Glomerular visceral epithelial cell (primary cell): ENCODE data around the gene GFPT2.
A peak's percentile ranks its signal among the peaks of the same experiment; 100 is the strongest.
"Not testable (repeated sequence)": the region's sequence is repeated elsewhere in the genome, so short reads cannot be mapped to it uniquely, and the experiment has no call there.

Experiments used
- DNase-seq: peaks from one replicate; pipeline ENCODE4 v3.0.0-alpha.2; 2016; ENCODE audit errors: extremely low spot score

The GFPT2 gene

DNA sequence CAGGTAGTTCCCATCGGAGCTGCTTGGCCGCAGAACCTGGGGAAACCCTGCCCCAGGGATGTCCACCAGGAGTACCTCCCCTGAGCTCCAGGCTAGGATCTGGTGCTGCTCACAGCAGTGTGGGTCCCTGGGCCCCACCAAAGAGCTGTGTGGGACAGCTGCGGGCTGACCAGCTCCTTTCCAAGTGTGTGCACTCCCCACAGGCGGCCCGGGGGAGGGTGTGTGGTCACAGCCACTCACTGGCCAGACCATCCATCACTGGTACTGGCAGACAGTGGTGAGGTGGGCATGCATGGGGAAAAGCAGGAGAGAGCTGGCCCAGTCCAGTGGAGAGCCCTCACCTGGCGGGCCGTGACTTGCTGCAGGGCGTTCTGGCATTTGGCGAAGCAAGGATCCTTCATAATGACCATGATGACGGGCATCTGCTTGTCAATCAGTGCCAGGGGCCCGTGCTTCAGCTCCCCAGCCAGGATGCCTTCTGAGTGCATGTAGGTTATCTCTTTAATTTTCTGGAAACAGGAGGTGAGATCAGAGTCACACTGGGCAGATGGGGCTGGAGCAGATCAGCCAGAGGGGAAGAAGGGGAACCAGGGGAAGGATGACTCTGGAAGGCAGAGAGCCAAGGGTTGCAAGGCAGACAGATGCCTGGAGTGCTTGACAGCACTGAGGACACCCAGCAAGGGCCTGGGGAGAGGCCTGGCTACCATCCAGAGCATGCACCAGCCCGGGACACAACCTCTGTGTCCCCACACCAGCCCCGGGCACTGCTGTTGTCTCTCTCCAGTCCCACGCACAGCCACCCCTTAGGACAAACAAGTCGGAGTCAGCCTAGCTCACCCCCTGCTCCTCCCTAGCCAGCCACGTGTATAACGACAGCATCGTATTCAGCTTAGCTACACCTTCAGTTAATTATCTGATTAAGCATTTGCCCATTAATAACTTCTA is 48.4 kb downstream of the GFPT2 start:
- no peak for DNase-seq

DNA sequence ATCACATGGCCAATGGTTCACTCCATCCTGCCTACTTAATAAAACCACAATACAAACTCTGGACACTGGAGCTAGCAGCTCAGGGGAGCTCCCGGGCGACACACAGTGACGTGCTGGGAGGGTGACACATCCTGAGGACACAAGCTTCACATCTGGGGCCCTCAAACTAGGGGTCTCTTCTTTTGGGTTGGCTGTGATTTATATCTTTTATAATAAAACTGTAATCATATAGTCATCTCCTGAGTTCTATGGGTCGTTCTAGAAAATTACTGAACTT is 49.2 kb downstream of the GFPT2 start:
- DNase-seq = no peak

DNA sequence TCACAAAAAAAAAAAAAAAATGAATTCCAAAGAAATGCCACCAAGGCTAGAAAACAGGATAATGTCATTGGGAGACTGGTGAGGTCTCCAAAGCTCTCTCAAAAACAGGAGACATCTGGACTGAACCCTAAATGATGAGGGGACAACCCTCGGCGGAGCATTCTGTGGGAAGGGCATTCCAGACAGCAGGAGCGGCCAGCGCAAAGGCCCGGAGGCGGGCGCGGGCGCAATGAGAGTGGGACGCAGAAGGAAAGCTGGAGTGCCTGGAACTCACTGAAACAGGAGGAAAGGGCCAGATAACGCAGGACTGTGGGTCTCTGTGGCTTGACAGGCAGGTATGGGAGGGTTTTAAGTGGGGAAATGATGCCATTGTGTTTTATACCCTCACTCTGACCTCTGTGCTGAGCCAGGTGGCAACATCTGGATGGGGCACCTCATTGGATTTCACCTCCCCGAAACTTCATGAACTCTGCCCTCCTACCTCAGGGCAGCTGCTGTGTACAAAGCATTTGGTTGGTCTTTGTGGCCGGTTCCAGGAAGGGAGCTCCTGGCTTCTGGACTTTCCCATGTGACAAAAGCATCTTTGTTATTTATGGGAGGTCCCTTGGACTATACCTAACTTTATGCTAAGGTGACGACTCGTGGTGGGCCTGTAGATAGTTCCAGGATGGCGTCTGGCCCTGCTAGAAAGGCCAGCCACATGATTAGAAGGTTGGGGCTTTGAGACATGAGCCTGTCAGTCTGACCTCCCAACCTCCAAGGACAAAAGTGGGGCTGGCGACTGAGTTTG is 49.7 kb downstream of the GFPT2 start:
- no peak for DNase-seq

DNA sequence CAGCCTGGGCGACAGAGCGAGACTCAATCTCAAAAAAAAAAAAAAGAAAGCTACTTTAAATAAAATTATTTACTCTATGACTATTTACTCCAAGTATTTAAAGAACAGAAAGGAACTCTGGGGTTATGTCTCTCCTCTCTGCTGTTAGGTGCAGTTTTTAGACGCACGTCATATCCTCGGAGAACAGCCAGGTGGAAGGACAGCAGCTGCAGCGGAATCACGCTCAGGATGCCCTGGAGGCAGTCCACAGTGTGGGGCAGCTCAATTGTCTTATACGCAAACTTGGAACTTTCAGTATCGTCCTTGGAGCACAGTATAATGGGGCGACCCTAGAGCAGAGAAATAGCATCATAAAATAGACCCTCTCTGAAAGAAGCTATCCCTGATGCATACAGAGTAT is 50.9 kb downstream of the GFPT2 start:
- no peak for DNase-seq

DNA sequence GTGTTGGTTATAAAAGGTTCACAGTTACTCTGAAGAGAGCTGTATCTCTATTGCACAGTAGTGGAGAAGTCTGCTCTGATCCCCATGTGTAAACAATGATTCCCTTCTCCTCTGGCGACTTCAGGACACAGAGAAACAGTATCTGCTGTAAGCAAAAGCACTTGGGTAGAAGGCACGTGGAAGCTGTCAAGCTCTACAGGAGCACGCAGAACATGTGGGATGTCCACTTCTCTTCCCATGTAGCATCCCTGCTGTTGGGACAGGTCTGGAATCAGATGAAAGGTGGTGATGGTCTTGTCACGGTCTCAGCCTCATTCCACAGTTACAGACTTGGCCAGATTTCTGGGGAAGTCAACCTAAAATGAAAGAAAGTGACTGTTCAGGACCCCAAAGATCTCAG is 51.9 kb downstream of the GFPT2 start:
- no peak for DNase-seq

DNA sequence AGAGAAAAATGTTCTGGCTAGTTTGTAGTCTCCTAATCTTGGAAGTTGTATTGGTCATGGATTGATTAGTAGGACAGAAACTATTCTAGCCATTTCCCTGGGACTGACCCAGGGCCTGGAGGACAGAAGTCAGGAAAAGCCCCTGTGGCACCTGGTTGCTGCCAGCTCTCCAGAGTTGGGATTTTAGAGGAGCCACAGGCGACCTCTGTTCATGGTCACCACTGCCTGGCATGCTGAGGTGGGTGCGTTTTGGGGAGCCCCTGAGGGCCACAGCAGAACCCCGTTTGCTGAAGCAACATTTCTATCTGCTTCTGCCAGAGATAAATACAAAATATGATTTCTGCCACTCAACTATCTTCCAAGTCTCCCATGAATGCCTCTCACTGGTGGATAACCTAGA is 53.6 kb downstream of the GFPT2 start:
- DNase-seq = no peak

DNA sequence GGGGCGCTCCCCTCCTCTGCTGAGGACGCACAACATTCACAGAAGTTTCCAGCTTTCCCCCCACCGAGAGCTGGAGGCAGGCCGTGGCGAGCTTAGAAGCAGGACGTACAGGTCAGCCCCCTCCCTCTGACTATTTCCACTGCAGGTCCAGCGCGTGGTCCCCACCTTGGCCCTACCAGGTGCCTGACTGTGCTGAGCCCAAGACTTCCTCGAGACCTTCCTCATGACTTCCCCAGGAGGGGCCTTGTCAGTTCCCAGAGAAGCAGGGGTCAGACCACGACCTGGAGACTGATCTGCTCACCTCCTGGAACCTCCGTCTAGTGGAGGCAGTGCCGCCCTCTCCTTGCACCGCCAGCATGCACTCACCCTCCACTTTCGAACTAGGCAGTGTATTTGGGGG is 54.1 kb downstream of the GFPT2 start:
- DNase-seq = not testable (repeated sequence)

DNA sequence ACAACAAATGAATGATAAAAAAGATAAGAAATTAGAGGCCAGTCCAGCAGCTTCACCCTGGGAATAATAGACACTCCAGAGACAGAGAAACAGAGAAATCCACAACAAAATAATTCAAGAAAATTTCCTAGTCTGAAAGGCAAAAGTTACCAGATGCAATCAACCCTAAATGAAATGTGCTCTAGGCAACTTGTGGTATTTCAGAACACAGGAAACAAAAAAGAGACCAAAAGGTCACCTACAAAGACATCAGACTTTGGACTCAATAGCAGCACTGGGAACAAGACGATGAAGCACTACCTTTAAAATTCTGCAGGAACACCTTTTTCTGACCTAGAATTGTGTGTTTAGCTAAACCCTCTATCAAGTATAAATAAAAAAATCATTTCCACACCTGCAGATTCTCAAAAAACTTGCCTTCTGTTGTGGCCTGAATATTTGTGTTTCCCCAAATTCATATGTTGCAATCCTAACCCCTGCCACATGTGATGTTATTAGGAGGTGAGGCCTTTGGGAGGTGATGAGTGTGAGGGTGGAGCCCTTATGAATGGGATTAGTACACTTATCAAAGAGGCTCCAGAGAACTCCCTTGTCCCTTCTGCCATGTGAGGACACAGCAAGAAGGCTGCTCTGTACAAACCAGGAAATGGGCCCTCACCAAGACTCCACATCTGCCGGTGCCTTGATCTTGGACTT is 55.4 kb downstream of the GFPT2 start:
- DNase-seq = no peak

DNA sequence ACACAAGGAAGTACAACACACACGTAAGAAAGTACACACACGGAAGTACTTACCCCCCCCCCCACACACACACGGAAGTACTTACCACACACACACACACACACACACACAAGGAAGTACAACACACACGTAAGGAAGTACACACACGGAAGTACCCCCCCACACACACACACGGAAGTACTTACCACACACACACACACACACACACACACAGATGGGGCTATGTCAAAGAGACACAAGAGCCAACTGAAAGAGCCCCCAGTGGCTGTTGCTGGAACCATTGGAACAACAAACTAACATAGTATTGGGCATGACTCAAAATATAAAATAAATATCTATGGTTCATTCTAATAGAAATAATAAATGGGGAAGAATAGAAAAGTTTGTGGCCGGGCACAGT is 56.4 kb downstream of the GFPT2 start:
- DNase-seq = no peak

DNA sequence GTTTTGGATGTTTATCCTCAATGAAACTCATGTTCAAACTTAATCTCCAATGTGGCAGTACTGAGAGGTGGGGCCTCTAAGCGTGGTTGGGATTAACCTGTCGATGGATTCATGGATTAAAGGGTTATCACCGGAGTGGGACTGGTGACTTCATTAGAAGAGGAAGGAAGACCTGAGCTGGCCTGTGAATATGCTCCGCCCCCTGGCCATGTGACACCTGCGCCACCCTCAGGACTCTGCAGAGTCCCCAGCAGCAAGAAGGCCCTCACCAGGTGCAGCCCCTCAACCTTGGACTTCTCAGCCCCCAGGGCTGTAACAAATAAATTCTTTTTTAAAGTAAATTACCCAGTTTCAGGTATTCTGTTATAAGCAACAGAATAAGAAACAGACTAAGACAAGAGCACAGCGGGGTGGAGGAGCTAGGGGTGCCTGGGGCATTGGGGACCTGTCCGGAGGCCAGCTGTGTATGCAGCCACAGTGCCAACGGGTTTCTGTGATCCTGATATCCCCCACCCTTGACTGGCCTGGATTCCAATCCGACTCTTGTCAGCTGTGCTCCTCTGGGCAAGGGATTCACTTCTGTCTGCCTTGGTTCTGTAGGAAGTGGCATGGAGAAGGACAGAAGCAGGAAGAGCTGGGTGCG is 58.1 kb downstream of the GFPT2 start:
- no peak for DNase-seq

DNA sequence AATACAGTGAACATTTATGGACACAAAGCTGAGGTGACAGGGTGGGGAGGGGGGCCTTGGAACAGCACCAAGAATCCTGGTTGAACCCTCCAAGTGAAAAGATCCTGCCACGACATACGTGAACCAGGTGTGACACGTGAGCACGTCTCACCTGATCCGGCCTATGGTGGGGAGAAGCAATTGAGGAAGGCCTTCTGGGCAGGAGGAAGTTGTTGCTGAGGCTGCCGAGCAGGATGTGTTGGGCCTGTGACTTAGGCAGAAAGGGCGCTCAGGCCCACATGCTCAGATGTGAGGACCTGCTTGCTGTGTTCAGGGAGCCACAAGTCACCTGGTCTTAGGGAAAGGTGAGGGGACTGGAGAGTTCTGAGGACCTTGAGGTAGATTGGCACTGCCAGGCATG is 58.7 kb downstream of the GFPT2 start:
- DNase-seq = no peak

DNA sequence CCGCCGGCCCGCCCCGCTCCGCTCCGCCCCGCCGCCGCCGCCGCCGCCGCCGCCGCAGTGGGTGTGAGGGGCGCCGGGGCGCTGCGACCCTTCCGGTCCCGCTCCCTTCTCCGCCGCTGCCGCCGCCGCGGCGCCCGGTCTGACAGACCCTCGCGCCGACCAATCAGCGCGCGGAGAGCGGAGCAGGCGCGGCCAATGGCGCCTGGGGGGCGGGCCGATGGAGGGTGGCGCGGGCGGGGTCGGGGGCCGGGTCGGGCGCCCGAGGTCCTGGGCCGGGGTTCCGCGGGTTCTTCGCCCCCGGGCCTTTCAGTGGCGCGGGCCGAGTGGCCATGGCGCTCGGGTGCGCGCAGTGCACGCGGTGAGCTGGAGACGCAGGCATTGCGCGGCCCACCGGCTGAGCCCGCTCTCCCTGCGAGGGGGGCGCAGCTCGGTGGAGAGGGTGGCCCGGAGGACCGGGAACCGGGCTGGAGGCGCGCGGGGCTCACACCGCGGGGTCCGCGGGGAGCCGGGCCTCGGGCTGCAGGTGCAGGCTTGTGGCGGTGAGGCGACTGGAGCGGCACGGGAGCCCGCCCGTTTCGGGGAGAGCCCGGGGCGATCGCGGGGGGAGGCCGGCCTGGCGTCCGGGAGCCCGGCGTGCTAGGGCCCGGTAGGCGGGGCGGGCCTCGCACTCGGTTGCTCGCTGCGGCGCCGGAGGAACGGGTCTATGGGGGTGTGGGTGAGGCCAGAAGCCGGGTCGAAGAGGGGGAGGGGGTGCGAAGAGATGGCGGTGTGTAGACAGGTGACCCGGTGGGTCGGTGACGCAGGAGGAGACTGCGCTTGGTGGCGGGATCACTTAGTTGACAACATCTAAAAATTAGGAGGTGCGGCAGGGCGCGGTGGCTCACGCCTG is 60.9 kb downstream of the GFPT2 start, which contains the start of gene MAPK9:
MAPK9 (minus strand) TSS at position 141 of the 889 bp plus-strand sequence. CDS start 11,522 bp downstream, outside the sequence.
- DNase-seq = peak; percentile 87

DNA sequence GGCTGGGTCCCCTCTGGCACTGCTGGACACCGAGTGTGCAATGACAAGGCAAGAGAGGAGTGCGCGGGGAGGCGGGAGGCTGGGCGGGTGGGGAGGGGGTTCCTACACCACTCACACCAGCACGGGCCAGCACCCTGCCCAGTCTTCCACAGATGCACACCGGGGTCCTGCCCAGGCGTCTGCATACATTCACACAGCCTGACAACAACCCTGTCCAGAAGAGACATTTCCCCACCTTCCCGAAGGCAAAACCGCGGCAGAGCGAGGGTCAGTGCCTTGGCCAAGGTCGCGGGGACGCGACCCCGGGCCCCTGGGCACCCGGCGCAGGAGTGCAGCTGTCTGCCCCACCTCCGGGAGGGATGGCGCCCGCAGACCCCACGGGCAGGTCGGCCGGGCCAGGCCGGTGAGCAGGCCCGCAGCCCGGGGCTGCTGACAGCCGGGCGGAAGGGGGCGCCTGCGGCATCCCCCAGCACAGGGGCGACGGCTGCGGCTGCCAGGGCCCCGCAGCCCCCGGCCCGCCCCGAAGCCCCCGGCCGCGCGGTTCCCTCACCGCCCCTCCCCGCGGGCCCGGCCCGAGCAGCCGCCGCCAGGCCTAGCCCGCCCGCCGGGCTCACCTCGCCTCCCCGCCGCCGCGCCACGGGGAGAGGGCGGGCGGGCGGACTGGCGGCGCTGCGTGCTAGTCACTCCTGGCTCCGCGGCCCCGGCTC is 61.7 kb downstream of the GFPT2 start:
- peak; percentile 41 for DNase-seq

DNA sequence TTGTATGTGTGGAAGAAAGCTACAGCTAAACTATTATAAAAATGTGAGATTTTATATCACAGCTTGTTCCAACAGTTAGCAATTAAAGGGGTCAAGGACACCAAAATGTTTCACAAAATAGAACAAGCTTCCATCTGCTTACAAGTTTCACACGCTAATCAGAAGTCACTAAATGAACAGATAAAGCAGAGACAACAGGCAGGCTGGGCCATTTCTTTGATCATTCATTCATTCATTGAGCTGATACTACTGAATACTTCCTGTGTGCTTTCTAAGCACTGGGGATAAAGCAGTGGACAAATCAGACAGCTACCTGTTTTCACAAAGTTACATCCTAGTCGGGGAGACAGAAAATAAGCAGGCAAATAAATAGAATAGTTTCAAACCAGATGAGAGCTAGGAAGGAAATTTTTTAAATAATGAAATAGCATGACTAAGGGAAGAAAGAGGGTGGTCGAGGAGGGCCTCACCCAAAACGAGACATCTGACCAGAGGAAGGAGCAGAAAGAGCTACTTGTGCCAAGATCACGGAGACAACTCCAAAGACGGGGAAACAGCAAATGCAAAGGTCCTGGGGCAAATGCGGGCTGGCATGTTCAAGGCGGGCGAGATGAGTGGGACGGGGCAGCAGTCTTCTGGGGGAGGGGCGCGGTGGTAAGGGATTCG is 62.4 kb downstream of the GFPT2 start:
- DNase-seq = no peak

DNA sequence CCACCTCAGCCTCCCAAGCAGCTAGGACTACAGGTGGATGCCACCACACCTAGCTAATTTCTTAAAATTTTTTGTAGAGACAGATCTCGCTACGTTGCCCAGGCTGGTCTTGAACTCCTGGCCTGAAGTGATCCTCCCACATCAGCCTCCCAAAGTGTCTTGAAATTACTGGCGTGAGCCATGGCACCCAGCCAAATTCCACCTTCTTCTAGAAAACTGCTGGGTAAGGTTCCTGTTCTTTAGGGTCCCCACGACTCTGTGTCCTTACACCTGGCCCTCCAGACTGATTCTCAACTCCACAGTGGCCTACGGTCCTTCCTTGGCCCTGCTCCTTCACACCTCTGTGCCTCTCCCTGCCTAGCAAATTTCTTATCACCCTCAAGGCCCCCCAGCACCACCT is 63.2 kb downstream of the GFPT2 start:
- DNase-seq = no peak

DNA sequence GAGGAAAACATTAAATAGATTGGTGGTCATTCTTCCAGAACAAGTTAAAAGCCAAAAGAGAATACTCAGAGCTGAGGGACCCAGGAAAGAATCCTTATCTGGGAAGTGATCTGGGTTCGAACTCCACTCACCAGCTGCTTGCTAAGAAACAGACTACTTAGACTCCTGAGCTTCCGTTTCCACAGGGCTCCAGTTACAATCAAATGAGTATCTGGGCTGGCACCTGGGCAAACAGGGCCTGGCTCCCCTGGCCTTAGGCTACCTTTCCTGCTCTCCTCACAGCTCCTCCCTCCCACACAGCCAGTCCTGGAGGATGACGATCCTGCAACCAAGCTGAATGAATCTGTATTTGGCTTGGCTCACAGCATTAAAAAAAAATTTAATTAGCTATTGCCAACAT is 63.7 kb downstream of the GFPT2 start:
- no peak for DNase-seq

DNA sequence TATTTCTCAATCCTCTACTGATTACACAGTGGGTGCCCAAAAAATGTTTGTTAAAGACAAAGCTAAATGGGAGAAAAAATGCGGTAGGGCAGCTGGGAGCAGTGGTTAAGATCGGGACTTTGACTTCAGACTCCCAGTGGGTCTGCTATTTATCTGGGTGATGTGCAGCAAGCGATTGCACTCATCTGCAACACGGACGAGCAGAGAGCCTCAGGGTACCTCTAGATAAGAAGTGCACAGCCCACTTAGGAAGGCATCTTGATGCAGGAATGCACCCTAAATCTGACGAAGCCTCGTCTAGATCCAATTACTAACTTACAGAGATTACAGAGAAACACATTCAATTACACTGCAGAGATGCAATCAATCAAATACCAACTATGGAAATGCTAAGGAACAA is 65.3 kb downstream of the GFPT2 start:
- DNase-seq = no peak

DNA sequence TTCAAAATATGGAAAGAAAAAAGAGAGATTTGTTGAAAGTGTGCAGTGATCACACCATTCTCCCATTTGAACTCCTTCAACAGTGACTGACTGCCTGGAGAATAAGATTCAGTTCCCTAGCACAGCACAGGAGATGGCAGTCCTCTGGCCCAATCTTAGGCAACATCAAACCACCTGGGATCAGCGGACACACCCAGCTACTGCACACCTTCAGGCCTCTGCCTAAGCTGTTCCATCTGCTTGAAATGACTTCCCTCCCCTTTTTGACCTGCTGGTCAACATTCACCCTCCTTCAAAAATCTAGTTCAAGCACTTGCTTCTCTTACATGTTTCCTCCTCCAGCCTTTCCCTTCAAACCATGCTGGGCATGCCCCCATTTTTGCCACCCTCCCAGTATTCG is 65.7 kb downstream of the GFPT2 start:
- DNase-seq = no peak

DNA sequence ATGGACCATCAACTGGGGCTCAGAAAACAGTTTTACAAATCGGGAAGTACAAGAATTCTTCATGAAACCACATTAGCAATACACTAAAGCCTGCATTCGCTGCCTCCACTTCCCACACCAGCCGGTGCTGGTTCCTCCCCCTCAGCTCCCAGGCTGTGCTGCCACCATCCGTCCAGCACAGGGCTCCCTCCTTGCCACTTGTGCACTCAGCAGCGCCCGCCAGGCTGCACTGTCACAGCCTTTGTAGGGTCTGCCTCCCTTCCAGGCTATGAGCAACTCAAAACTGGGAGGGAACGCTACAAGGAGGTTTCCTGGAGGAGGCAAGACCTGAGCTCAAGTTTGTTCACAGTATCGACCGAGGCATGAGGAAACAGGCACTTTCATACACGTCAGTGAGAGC is 69.0 kb downstream of the GFPT2 start:
- DNase-seq = no peak
